Amygdala (tissue), 56 donors: ENCODE measurements around the gene SEPTIN10.
A peak's percentile ranks its signal among the peaks of the same experiment; 100 is the strongest.

Experiments used
- DNase-seq, 56 donors: peaks; one replicate each; lab custom pipeline; 2025; lab: John Stamatoyannopoulos, UW

SEPTIN10 gene

DNA sequence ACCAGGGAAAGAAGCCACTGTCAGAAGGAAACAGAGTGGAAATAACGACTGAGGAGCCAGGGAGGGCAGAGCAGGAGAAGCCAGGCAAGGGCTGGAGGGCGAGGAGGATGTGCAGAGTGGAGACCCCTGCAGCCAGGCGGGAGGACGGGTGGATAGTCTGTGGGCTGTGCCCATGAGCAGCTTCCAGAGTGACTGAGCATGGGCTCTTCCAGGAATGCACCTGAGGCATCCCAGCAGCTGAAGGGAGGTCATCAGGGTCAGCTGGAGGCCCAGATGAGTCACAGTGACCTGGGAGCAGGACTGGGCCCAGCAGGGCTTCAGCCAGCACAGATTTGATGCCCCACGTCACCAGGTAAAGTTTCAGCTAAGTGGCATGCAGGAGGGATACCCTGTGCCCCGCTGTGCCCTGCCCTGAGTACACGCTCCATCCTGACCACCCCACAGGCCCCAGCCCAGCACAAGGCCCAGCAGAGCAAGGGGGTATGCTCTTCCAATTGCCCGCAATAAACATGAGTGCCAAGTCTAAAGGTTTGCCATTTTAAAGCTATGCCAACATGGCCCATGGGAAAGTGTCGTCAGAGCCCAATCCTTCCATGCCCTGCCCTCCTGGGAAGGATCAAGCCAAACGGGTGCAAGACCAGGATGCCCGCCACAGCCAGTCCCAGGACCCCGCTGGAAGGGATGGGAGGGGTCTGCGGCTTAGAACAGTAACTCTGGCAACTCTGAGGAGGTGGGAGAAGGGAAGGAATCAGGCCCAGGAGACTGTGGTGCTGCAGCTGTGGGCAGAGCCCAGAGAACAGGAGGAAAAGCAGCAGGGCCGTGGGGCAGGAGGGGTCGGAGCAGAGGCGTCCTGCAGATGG, 85.7 kb downstream of the SEPTIN10 start:
- DNase-seq = no peak

- DNase-seq = no peak
Observed at GRCh38 chr2:109527079-109527478, 86.7 kb downstream of the SEPTIN10 start.

DNA sequence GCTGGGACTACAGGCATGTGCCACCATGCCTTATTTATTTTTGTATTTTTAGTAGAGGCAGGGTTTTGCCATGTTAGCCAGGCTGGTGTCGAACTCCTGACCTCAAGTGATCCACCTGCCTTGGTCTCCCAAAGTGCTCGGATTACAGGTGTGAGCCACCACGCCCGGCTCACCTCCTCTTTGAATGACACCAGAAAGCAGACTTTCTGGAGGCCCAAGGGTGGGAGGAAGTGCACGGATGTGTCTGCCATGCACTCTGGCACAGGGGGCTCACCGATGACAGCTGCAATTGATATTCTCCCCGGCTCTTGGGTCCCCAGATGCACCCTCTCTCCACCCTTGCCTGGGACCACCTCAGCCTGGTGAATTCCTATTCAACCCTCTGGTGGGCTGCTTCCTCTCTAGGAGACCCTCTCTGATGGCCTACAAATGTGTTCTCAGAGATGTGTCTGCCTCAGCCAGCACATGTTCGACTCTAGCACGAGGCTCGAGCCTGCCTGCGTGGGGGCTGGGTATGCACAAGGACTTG, 87.3 kb downstream of the SEPTIN10 start:
- no peak for DNase-seq

DNA sequence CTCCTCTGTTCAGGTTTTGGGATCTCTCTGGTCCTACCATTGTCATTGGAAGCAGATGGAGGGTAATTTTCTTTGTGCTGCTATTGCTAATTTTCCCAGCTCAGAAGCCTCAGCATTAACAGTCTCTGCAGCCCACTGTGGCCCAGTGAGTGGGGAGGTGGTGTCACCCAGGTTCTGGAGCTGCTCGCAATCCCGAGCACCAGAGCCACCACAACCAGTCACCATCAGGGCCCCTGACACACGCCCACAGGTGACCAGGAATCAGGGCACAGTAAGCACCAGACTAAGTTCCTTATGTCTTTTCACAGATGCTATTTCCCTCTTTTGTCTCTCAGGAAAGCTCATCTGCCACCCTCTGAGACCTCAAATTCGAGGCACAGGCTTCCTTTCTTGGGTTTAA, 87.9 kb downstream of the SEPTIN10 start:
- DNase-seq = no peak

DNA sequence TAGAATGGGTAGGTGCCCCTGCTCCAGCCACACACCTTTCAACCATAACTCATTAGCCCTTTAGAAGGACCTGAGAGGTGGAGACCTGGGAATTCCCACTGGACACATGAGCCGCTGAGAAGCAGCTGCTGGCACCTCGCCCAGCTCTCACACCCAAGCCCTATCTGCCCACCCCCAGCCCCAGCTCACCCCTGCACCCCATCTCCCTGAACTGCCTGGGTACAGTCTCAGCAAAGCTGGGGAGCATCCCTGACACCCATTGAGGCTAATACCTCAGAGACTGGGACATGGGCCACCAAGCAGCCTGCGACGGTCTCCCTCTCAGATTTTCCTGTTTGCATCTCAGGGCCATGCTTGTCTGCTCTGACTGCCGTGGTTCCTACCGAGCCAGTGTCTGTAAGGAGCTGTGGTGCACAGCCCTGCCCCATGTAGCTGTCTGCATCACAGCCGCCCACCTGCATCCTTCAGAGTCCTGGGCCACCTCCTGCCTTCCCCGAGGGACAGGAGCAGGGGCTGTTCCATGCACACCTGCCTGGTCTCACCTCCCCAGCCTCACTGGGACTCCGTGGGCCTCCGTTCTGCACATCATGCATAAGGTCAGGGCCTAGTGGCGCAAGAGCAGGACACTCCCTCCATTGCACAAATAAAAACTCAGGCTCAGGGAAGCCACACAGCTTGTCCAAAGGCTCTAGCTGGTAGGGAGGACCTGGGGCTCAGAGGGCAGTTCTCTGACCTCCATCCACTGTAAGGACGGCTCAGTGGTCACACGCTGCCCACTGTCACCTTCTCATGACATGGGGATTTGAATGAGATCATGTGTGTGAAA, 90.0 kb downstream of the SEPTIN10 start:
- DNase-seq = no peak

GRCh38 chr2:109523121-109523520, 90.6 kb downstream of the SEPTIN10 start:
- no peak for DNase-seq

DNA sequence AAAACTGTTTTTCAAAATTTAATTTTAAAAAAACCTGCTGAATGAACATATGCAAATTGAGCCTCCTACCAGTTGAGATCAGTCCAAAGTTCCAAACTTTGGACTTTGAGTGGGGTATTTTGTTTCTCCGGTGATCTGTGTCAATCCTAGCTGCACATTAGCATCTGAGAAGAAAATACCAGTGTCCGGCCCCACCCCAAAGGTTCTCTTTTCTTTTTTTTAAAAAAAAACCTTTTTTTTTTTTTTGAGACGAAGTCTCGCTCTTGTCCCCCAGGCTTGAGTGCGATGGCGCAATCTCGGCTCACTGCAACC, 91.7 kb downstream of the SEPTIN10 start:
- no peak for DNase-seq

GRCh38 chr2:109521233-109522062, 92.3 kb downstream of the SEPTIN10 start:
- no peak for DNase-seq

GRCh38 chr2:109519513-109519912, 94.3 kb downstream of the SEPTIN10 start:
- no peak for DNase-seq

GRCh38 chr2:109517118-109517889, 96.5 kb downstream of the SEPTIN10 start:
- DNase-seq = peak in 1 of 56 donors; percentile 54

DNA sequence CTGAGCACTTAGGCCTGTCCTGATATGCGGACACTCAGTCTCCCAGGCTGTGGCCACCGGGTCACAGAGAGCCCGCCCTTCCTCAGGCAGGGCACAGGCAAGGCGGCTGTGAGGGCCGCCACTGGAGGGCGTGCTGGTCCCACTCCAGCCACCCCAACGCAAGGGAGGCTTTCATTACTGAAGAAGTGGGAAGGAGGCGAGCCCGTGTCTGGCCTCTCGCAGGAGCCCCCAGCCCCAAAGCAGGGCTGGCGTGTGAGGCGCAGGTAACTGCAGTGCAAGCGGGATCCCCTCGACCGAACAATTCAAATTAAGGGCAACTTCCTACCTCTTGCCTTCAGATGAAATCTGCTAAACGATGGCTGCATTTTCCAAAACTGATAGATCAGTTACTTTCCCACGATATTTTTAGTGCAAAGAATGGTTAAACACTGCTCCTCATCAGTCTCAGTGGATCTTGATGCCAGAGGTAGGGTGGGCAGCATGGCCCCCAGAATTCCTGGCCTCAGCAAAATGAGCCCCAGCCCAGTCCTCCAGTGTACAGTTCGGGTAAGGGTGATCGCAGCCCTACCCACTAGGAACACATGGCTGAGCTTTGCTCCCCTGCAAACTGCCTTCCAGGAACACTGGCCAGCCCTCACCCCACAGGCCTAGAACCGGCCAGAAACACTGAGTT, 97.2 kb downstream of the SEPTIN10 start:
- peak in 1 of 56 donors; percentile 9 for DNase-seq

DNA sequence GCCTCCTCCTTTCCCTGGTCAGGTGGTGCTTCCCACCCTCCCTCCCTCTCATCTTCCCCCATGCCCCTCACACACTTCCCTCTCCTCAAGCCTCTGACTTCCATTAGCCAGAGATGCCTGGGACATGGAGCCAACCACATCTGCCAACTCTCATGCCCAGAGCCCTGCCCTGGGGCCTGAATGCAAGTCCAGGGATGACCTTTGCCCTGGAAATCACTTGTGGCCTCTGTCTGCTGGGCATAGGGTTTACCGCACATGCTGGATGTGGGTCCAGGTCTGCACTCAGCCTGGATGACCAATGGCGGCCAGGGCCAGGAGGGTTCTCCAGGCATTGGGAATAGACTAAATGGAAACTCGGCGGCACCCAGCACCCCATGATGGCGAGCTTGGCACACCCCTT, 98.9 kb downstream of the SEPTIN10 start:
- no peak for DNase-seq

- DNase-seq = peak in 6 of 56 donors; percentile 10 to 49 (median 24)
Observed at GRCh38 chr2:109513749-109514588, 99.8 kb downstream of the SEPTIN10 start.

GRCh38 chr2:109513230-109513629, 100.5 kb downstream of the SEPTIN10 start:
- no peak for DNase-seq

- no peak for DNase-seq
Observed at GRCh38 chr2:109512076-109512475, 101.7 kb downstream of the SEPTIN10 start.

- DNase-seq = no peak
Observed at GRCh38 chr2:109511168-109511567, 102.6 kb downstream of the SEPTIN10 start.

DNA sequence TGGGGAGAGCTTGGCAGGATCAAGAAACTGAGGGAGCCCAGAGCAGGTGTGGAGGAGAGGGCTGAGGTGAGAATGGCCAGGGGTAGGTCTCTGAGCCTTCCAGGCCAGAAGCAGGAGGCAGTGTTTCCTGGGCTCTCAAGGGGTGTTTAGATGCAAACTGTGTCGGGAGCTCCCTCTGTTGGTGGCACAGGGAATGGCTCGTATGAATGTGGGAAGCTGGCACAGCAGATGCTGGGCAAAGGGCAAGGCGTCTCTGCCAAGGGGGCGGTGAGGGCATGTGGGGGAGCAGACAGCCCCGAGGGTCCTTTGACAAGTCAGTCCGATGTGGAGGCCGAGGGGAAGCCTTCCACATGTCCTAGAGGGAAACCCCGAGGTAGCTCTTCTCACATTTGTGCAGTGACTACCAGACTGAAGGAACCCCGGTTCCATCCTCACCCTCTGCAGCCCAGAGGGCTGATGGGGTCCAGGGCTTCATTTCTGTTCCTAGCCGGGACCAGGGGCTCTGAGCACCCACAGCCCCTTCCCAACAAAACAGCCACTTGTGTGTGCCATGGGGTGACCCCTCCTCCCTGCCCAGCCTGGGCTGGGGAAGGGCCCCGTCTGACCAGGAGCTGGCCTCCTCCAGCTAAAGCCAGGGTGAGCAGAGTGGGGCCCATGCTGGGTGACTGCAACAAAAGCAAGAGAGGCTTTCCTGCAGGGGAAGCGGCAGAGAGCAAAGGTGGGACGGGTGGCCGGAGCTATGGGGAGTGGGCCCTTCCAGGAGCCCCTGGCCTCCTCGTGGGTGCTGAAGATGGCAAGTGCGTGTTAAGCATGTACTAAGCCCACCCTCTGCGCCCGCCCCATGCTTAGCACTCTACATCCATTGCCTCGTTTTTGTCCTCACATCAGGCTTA, 103.4 kb downstream of the SEPTIN10 start:
- DNase-seq = peak in 53 of 56 donors; percentile 6 to 84 (median 48)
